Measurements from ENCODE around the gene LMO7.
"Not testable (repeated sequence)": the region's sequence is repeated elsewhere in the genome, so short reads cannot be mapped to it uniquely, and the experiment has no call there.

Gene LMO7

DNA sequence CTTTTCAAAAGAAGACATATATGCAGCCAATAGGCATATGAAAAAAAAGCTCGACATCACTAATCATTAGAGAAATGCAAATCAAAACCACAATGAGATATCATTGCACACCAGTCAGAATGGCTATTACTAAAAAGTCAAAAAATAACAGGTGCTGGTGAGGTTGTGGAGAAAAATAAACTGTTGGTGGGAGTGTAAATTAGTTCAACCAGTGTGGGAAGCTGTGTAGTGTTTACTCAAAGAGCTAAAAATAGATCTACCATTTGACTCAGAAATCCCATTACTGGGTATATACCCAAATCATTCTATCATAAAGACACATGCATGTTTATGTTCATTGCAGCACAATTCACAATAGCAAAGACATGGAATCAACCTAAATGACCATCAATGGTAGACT is 106.9 kb downstream of the LMO7 start:
- DNase-seq (ENCODE audit: low read depth in 2 of 2) = not testable (repeated sequence)

GRCh38 chr13:75744127-75744526 is 108.0 kb downstream of the LMO7 start:
- DNase-seq (ENCODE audit: low read depth in 2 of 2) = no peak

DNA sequence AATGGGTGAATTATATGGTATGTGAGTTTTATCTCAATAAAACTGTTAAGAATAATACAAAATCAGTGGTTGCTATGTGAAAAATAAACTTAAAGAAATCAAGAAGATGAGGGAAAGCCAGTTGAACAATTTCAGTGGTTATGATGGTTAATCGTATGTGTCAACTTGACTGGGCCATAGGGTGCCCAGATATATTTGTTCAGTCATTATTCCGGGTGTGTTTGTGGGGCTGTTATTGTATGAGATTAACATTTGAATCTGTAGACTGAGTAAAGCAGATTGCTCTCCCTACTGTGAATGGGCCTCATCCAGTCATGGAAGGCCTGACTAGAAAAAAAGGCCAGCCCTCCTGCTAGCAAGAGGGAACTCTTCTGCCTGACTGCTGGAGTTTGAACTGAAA is 109.3 kb downstream of the LMO7 start:
- no peak for DNase-seq (ENCODE audit: low read depth in 2 of 2)

DNA sequence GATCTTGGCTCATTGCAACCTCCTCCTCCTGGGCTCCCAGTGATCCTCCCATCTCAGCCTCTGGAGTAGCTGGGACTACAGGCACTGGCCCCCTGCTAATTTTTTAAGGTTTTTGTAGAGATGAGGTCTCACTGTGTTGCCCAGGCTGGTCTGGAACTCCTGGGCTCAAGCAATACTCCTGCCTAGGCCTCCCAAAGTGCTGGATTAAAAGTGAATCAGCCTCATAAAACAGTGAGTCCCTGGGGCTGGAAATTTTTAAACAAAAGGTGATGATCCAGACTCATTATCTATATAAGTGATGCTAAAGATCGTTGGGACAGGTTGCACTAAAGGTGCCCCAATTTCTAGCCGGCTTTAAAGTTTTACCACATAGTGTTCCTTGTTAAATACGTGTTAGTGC is 112.7 kb downstream of the LMO7 start:
- DNase-seq (ENCODE audit: low read depth in 2 of 2) = no peak

GRCh38 chr13:75749407-75749806 is 113.3 kb downstream of the LMO7 start:
- no peak for DNase-seq (ENCODE audit: low read depth in 2 of 2)

DNA sequence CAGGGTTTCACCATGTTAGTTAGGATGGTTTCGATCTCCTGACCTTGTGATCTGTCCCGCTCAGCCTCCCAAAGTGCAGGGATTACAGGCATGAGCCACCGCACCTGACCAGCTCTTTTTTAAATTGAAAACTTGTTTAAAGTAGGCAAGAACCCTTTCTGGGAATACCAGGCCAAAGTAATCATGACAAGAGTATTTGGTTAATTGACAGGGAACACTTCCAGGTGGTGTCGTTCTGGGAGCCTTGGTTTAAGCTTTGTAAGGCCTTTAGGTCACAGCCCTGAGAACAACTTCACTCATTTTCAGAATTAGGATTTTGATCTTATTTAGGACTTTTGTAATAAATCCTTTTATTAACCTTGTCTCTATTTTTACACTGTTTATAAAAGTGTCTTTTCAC is 115.2 kb downstream of the LMO7 start:
- no peak for DNase-seq (ENCODE audit: low read depth in 2 of 2)

DNA sequence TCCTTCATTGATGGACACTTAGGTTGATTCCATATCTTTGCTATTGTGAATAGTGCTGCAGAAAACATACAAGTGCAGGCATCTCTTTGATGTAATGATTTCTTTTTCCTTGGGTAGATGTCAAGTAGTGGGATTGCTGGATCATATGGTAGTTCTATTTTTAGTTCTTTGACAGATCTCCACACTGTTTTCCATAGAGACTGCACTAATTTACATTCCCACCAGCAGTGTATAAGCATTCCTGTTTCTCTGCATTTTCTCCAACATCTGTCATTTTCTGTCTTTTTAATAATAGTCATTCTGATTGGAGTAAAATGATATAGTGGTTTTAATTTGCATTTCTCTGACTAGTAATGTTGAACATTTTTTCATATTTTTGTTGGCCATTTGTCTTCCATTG is 116.7 kb downstream of the LMO7 start:
- DNase-seq (ENCODE audit: low read depth in 2 of 2) = no peak

- no peak for DNase-seq (ENCODE audit: low read depth in 2 of 2)
Observed at GRCh38 chr13:75754936-75755335, 118.8 kb downstream of the LMO7 start.

GRCh38 chr13:75757336-75757735 is 121.2 kb downstream of the LMO7 start:
- no peak for DNase-seq (ENCODE audit: low read depth in 2 of 2)

DNA sequence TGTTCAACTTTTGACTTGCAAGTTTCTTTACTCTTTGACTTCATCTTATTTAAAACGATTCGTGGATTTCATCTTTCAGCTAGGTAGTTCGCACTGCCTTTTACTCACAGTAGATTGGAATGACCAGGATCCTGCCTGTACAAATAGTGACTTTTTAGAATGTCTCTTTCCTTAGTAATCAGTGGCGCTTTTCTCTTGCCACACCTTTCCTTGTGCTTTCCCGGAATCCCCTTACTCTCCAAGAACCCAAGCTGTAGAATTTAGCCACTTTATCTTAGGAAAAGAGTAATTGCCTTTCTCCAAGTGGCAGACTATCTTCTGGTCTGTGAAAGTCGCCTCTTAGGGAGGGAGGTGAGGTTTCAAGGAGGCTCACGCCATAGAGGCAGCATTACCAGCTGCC is 123.4 kb downstream of the LMO7 start:
- DNase-seq (ENCODE audit: low read depth in 2 of 2) = no peak

- DNase-seq (ENCODE audit: low read depth in 2 of 2) = no peak
Observed at GRCh38 chr13:75760131-75761021, 124.2 kb downstream of the LMO7 start.

DNA sequence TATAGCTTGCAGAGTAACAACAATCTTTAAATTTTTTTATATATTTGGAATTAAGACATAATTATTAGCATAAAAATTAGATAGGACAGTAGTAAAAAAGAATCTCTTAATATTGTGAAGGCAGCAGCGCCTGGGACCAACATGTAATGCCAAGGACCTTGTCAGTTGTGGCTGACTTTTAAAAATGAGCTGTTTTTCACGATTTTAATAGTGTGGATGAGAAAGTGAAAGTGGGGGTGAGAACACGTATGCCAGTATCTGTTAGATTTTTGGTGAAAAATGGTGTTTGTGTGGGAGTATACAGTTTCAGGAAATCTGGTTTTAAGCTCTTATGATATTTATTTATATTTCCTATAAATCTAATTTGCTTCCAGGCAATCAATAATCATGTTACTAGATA is 125.2 kb downstream of the LMO7 start:
- no peak for DNase-seq (ENCODE audit: low read depth in 2 of 2)

DNA sequence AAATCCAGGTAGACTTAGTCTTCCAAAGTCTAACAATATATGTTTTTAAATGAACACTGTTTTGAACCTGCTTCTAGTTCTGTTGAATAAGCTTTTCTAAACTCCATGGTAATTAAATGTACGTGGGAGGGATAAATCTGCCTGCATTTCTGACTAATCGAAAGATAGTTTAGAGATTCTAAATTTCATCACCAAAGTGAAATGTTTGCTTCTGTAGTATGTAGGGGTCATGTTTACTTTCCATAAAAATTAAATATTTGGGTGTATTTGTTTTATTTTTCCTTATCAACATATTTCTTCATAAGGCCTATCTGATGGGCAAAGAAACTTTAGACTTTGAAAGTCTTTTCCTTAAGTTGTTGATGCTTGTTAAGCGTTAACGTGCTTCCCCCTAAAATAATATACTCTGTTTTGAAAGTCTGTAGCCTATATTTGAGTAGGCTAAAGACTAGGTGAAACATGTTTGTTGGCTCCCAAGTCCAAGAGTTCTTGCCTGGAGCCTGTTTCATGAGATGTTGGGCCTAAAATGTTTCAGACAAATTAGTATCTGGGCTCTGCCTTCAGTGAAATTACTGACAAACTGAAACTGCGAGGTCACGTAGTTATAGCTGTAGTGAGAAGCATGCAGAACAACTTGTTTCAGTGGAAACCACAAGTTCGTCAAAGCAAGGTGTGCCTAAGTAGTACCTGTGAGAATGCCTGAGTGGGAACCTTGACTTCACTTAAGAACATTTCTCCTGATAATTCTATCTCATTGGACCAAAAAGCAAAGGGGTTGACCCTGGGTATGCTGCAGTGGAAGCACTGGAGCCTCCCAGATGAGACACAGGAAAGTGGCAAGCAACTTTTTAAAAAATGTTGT is 126.2 kb downstream of the LMO7 start:
- DNase-seq (ENCODE audit: low read depth in 2 of 2) = no peak

- DNase-seq (ENCODE audit: low read depth in 2 of 2) = no peak
Observed at GRCh38 chr13:75762955-75763354, 126.8 kb downstream of the LMO7 start.

GRCh38 chr13:75763512-75763911 is 127.4 kb downstream of the LMO7 start:
- DNase-seq (ENCODE audit: low read depth in 2 of 2) = no peak

DNA sequence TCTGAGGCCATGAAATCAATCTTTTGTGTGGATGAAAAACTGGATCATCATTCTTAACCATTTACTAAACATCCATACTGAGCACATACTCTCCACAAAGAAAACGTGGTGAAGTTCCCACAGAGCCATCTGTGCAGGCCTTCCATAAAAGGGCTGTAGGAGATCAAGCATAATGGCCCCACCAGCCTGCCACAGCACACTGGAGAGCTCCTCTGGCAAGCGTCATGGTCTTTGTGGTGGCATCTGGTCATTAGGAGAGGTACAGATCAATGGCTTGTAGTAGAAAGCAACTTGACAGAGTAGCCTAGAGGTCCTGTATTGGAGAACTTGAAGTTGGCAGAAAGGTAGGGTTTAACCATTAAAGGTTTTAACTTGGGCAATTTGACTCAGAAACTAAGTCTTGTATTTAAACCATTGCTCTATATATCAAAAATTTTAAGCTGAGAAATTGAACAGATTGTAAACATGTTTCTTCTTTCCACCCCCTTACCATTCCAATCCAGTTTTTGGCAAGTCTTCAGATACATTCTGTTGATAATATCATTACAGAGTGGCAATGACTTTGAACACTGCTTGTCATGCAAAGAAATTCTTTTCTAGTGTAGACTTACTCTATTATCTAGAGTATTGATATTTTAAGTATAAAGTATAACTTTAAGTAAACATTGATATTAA is 128.3 kb downstream of the LMO7 start:
- no peak for DNase-seq (ENCODE audit: low read depth in 2 of 2)

DNA sequence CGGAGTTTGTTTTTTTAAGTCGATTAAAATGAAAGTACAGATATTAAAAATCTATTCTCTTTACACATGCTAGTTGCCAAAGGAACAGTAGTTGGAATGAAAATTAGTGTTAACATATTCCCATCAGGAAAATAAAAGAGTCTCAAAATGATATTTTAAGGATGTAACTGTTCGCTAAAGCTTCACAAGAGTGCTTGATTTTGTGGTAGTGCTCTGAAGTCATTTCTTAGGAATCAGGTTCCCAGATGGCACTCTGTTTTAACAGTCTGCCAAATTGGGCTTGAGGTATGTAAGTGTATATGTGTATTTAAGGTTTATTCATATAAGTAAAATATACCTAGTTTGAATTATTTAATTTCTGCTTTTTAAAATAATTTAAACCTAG is 128.8 kb downstream of the LMO7 start:
- no peak for DNase-seq (ENCODE audit: low read depth in 2 of 2)

DNA sequence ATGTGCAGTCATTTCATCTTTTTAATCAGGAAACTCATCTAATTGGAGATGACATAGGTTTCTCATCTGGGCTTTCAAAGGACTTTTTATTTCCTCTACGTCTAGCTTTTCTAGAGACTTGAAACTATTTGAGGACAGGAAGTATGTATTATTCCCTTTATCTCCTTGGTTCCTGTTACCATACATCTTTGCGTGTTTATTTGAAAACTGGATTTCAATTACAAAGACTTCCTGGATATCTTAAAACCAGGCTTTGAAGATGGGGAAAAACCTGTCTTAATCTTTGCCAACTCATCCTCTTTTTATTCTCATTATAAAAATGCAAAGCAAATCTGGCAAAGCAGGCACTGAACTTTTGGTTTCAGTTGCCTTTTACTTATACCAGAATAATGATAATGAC is 130.5 kb downstream of the LMO7 start:
- DNase-seq (ENCODE audit: low read depth in 2 of 2) = no peak

- peak; percentile 83 to 84 for DNase-seq (ENCODE audit: low read depth in 2 of 2)
Observed at GRCh38 chr13:75769141-75769905, 133.2 kb downstream of the LMO7 start.

DNA sequence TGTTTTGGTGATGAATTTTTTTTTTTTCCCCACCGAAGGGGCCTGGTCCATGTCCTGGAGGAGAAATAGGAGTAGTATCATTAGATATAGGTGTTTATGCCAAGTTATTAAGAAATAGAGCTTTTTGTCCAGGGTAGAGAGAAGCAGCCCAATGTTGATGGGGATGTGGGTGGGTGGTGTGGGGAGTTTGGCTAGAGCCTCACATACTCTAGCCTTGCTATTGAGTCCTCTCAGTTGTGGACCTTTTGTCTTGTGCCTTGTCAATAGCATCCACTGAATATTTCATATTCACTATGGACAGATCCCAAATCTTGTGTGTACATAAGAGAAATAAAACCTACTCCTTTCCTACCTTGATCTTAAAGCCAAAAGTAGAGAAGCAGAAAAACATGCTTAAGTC is 134.0 kb downstream of the LMO7 start:
- no peak for DNase-seq (ENCODE audit: low read depth in 2 of 2)

DNA sequence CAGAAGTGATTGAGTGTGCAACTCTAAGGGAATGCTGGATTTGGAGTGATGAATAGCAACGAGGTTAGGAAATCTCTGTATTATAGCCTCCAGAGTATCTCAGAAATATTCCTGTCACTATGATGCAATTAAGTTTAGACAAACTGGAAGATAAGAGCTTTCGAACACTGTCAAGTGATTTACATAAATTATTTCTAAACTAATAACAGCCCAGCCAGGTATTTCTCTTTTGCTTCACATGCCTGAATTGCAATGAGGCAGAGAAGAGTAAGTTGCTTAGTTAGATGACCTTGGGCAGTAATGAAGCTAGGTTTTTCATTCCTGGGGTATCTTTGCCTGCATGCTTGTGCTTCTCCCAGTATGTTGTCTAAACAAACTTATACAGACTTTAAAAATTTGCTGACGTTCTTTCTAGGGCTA is 134.5 kb downstream of the LMO7 start:
- peak in 1 of 2 experiments; percentile 17 for DNase-seq (ENCODE audit: low read depth in 2 of 2)

DNA sequence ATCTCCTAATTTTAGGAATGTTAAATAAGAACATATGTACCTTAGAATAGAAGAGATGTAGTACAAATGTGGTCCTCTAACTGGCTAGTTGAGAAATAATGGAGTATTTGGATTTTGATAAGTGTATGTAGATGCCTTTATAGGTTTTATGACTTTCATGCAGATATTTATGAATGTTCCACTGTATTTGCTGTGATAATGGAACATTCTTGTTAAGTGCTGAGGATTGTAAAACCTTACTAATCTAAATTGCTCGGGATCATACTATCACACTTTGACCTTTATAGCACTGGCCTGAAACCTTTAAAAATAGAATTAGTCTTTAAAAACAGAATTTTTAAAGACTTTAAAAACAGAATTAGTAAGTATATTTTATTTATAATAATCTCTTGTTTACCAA is 135.1 kb downstream of the LMO7 start:
- no peak for DNase-seq (ENCODE audit: low read depth in 2 of 2)
